H9 (cell line): ENCODE results near the gene IQSEC1. TPM values are rescaled to one million over a fixed set of nuclear protein-coding genes. Genes with fewer than 3 reads are reported as not detected.

Experiments
- DNase-seq: peaks from one replicate; pipeline ENCODE4 v3.0.0-alpha.2; 2017
- H2AFZ ChIP-seq: one replicate; pipeline ENCODE4 v1.6.1; 2013; ENCODE audit warnings: mild to moderate bottlenecking, low read length, control low read depth, moderate library complexity
- H2AK5ac ChIP-seq: 2 replicates; pipeline ENCODE4 v1.6.1; 2013; ENCODE audit warnings: low read length, control low read depth, mixed read lengths; ENCODE audit not compliant: insufficient read length
- H2BK120ac ChIP-seq: one replicate; pipeline ENCODE4 v1.6.1; 2013; ENCODE audit warnings: low read depth, mild to moderate bottlenecking, low read length, control low read depth, inconsistent platforms; ENCODE audit not compliant: poor library complexity, severe bottlenecking
- H2BK12ac ChIP-seq: 2 replicates; pipeline ENCODE4 v1.6.1; 2013; ENCODE audit warnings: low read length, control low read depth, mixed read lengths, low read depth; ENCODE audit not compliant: insufficient read length
- H2BK15ac ChIP-seq: 2 replicates; pipeline ENCODE4 v1.6.1; 2013; ENCODE audit warnings: low read depth, low read length, control low read depth
- H2BK20ac ChIP-seq: one replicate; pipeline ENCODE4 v1.6.1; 2013; ENCODE audit warnings: low read depth, mild to moderate bottlenecking, low read length, control low read depth, inconsistent platforms; ENCODE audit not compliant: poor library complexity, severe bottlenecking
- H2BK5ac ChIP-seq: 2 replicates; pipeline ENCODE4 v1.6.1; 2013; ENCODE audit warnings: low read length, control low read depth, mixed read lengths; ENCODE audit not compliant: insufficient read length
- H3K14ac ChIP-seq: 2 replicates; pipeline ENCODE4 v1.6.1; 2013; ENCODE audit warnings: low read length, control low read depth; ENCODE audit not compliant: insufficient read depth
- H3K18ac ChIP-seq: 2 replicates; pipeline ENCODE4 v1.6.1; 2013; ENCODE audit warnings: low read depth, mild to moderate bottlenecking, mixed read lengths, low read length, control low read depth; ENCODE audit not compliant: insufficient read length
- H3K23ac ChIP-seq: 2 replicates; pipeline ENCODE4 v1.6.1; 2013; ENCODE audit warnings: low read length, control low read depth, mixed read lengths, low read depth; ENCODE audit not compliant: insufficient read length
- H3K23me2 ChIP-seq: 2 replicates; pipeline ENCODE4 v1.6.1; 2013; ENCODE audit warnings: low read depth, mild to moderate bottlenecking, mixed read lengths, low read length, control low read depth; ENCODE audit not compliant: insufficient read length, poor library complexity, severe bottlenecking
- H3K27ac ChIP-seq: 2 replicates; pipeline ENCODE4 v1.5.1; 2013; ENCODE audit warnings: low read length, control low read depth, mixed read lengths, low read depth; ENCODE audit not compliant: insufficient read length
- H3K27me3 ChIP-seq: 2 replicates; pipeline ENCODE4 v1.6.1; 2013; ENCODE audit warnings: low read length, control low read depth, inconsistent platforms; ENCODE audit not compliant: insufficient read depth
- H3K4ac ChIP-seq: 2 replicates; pipeline ENCODE4 v1.6.1; 2013; ENCODE audit warnings: low read depth, mild to moderate bottlenecking, control low read depth, inconsistent platforms, low read length, moderate library complexity
- H3K4me1 ChIP-seq: 2 replicates; pipeline ENCODE4 v1.6.1; 2013; ENCODE audit warnings: low read length, control low read depth, inconsistent platforms; ENCODE audit not compliant: insufficient read depth
- H3K4me2 ChIP-seq: 2 replicates; pipeline ENCODE4 v1.6.1; 2013; ENCODE audit warnings: low read length, control low read depth, mixed read lengths; ENCODE audit not compliant: insufficient read length, insufficient read depth
- H3K56ac ChIP-seq: 2 replicates; pipeline ENCODE4 v1.6.1; 2013; ENCODE audit warnings: low read depth, mild to moderate bottlenecking, mixed read lengths, low read length, control low read depth; ENCODE audit not compliant: insufficient read length
- H3K79me1 ChIP-seq: 2 replicates; pipeline ENCODE4 v1.6.1; 2013; ENCODE audit warnings: low read depth, mild to moderate bottlenecking, moderate library complexity, low read length, control low read depth, inconsistent platforms; ENCODE audit not compliant: insufficient read depth, poor library complexity, severe bottlenecking
- H3K79me2 ChIP-seq: 2 replicates; pipeline ENCODE4 v1.6.1; 2013; ENCODE audit warnings: low read length, control low read depth, inconsistent platforms; ENCODE audit not compliant: insufficient read depth
- H3K9ac ChIP-seq: 2 replicates; pipeline ENCODE4 v1.6.1; 2013; ENCODE audit warnings: low read length, control low read depth, mixed read lengths; ENCODE audit not compliant: insufficient read length; ENCODE audit errors: extremely low read depth
- H3K9me3 ChIP-seq: one replicate; pipeline ENCODE4 v1.6.1; 2013; ENCODE audit warnings: low read depth, low read length, inconsistent platforms; ENCODE audit not compliant: control insufficient read depth
- H3T11ph ChIP-seq: one replicate; pipeline ENCODE4 v1.6.1; 2013; ENCODE audit warnings: mild to moderate bottlenecking, low read length, control low read depth, inconsistent platforms
- H4K20me1 ChIP-seq: one replicate; pipeline ENCODE4 v1.6.1; 2013; ENCODE audit not compliant: control insufficient read depth, insufficient read length, insufficient read depth
- H4K5ac ChIP-seq: 2 replicates; pipeline ENCODE4 v1.6.1; 2013; ENCODE audit warnings: low read depth, mild to moderate bottlenecking, mixed read lengths, low read length, control low read depth; ENCODE audit not compliant: insufficient read length
- H4K8ac ChIP-seq: replicated peaks from 2 replicates; pipeline ENCODE4 v1.6.1; 2013; ENCODE audit warnings: low read length, control low read depth, mixed read lengths, low read depth; ENCODE audit not compliant: insufficient read length
- H4K91ac ChIP-seq: 2 replicates; pipeline ENCODE4 v1.6.1; 2013; ENCODE audit warnings: low read depth, mild to moderate bottlenecking, moderate library complexity, mixed read lengths, low read length, control low read depth; ENCODE audit not compliant: insufficient read length
- H3K27ac Mint-ChIP-seq, 3 experiments: 2 replicates in 2 of 3; 3 replicates in 1 of 3; pipeline ENCODE4 v1.8.0; 2020 to 2021; ENCODE audit warnings: mixed read lengths in 3 of 3, mild to moderate bottlenecking in 1 of 3, moderate library complexity in 1 of 3
- H3K27me3 Mint-ChIP-seq: 2 replicates; pipeline ENCODE4 v1.8.0; 2021; ENCODE audit warnings: low read depth, mild to moderate bottlenecking, moderate library complexity, mixed read lengths
- H3K36me3 Mint-ChIP-seq, 3 experiments: 2 replicates in 2 of 3; 3 replicates in 1 of 3; pipeline ENCODE4 v1.8.0; 2020 to 2021; ENCODE audit warnings: low read depth in 3 of 3, mixed read lengths in 3 of 3; ENCODE audit not compliant: insufficient read depth in 1 of 3
- H3K4me1 Mint-ChIP-seq, 2 experiments: 2 replicates each; pipeline ENCODE4 v1.8.0; 2020; ENCODE audit warnings: mixed read lengths in 2 of 2
- H3K4me3 Mint-ChIP-seq, 2 experiments: 2 replicates in 1 of 2; 3 replicates in 1 of 2; pipeline ENCODE4 v1.8.0; 2020 to 2021; ENCODE audit warnings: mild to moderate bottlenecking in 2 of 2, mixed read lengths in 2 of 2, moderate library complexity in 1 of 2
- H3K9me3 Mint-ChIP-seq, 2 experiments: 2 replicates in 1 of 2; 3 replicates in 1 of 2; pipeline ENCODE4 v1.8.0; 2020; ENCODE audit warnings: mild to moderate bottlenecking in 2 of 2, mixed read lengths in 2 of 2, moderate library complexity in 1 of 2
- WGBS: extraction: QIAGEN DNeasy Blood & Tissue Kit; methylation state at CpG from one replicate; pipeline ENCODE4 v1.1.7; 2013; ENCODE audit warnings: missing lambda C conversion rate, low lambda C conversion rate, mixed read lengths; ENCODE audit not compliant: insufficient read length; ENCODE audit errors: extremely low coverage; 5-methylcytosine and 5-hydroxymethylcytosine counted together
- total RNA-seq: library from RNA; stranded (reverse); gene quantifications from 2 replicates; pipeline ENCODE4 v1.2.1, GENCODE V29; 2021
- TF ChIP-seq, protein P1 (sequence below): fragments of 200-600 bp; sonication (generic); conservative IDR thresholded peaks from 3 replicates; pipeline ENCODE4 v1.8.0; 2021; ENCODE audit warnings: antibody characterized with exemption, mild to moderate bottlenecking

The IQSEC1 gene
- total RNA-seq, 1 experiment from 2014 or later = 19.1 TPM

- DNase-seq = no peak
- H2BK12ac ChIP-seq = no peak overlapping the region
- no peak overlapping the region for H2BK15ac ChIP-seq
- no peaks in the 10 kb centered on the region for H3K9me3 Mint-ChIP-seq
- peaks cover 16% of the 10 kb centered on the region for H3K27me3 Mint-ChIP-seq
- no peak overlapping the region for H3K23ac ChIP-seq
- H3K79me1 ChIP-seq = no peaks in the 10 kb centered on the region
- no peak overlapping the region for H2AK5ac ChIP-seq
- no peak overlapping the region for H3T11ph ChIP-seq
- H3K56ac ChIP-seq = no peak overlapping the region
- H3K36me3 Mint-ChIP-seq = no peaks in the 10 kb centered on the region
- no peak overlapping the region for H2BK20ac ChIP-seq
- no peaks in the 10 kb centered on the region for H3K79me2 ChIP-seq
- H3K18ac ChIP-seq = no peak overlapping the region
- H3K14ac ChIP-seq = no peak overlapping the region
- TF ChIP-seq, protein P1, sequence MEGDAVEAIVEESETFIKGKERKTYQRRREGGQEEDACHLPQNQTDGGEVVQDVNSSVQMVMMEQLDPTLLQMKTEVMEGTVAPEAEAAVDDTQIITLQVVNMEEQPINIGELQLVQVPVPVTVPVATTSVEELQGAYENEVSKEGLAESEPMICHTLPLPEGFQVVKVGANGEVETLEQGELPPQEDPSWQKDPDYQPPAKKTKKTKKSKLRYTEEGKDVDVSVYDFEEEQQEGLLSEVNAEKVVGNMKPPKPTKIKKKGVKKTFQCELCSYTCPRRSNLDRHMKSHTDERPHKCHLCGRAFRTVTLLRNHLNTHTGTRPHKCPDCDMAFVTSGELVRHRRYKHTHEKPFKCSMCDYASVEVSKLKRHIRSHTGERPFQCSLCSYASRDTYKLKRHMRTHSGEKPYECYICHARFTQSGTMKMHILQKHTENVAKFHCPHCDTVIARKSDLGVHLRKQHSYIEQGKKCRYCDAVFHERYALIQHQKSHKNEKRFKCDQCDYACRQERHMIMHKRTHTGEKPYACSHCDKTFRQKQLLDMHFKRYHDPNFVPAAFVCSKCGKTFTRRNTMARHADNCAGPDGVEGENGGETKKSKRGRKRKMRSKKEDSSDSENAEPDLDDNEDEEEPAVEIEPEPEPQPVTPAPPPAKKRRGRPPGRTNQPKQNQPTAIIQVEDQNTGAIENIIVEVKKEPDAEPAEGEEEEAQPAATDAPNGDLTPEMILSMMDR = no peak
- no peak overlapping the region for H2BK120ac ChIP-seq
- H3K4ac ChIP-seq = no peak overlapping the region
- peaks cover 27 to 33% of the 10 kb centered on the region in 2 experiments for H3K4me1 Mint-ChIP-seq
- no peak overlapping the region for H2AFZ ChIP-seq
- H4K20me1 ChIP-seq = no peaks in the 10 kb centered on the region
- WGBS = no CpG with 5 or more reads among the region's 6 CpGs
- H3K9me3 ChIP-seq = no peaks in the 10 kb centered on the region
- H2BK5ac ChIP-seq = no peak overlapping the region
- no peak overlapping the region for H3K27ac Mint-ChIP-seq
- no peak overlapping the region for H4K91ac ChIP-seq
- no peak overlapping the region for H4K5ac ChIP-seq
- H3K4me3 Mint-ChIP-seq = no peak overlapping the region
- no peaks in the 10 kb centered on the region for H3K23me2 ChIP-seq
- no peak overlapping the region for H3K9ac ChIP-seq
- no peak overlapping the region for H4K8ac ChIP-seq
- no peak overlapping the region for H3K4me2 ChIP-seq
- no peak overlapping the region for H3K27ac ChIP-seq
- H3K4me1 ChIP-seq = no peaks in the 10 kb centered on the region
- no peaks in the 10 kb centered on the region for H3K27me3 ChIP-seq
Measured at GRCh38 chr3:12974334-12974733, 98.9 kb downstream of the IQSEC1 start.
